Neural cell (in vitro differentiated cells): Measurements from ENCODE around the gene LHPP.

Experiments used
- POLR2AphosphoS5 ChIP-seq: IDR thresholded peaks from 2 replicates; pipeline ENCODE4 v1.6.1; 2012
- RAD21 ChIP-seq: fragments of 450-650 bp; conservative IDR thresholded peaks from 2 replicates; pipeline ENCODE4 v1.6.1; 2014; ENCODE audit warnings: antibody characterized with exemption, mild to moderate bottlenecking, moderate library complexity
- SMC3 ChIP-seq: fragments of 450-650 bp; conservative IDR thresholded peaks from 2 replicates; pipeline ENCODE4 v1.6.1; 2014; ENCODE audit warnings: antibody characterized with exemption, mild to moderate bottlenecking, moderate library complexity; ENCODE audit not compliant: poor library complexity
- TAF1 ChIP-seq: IDR thresholded peaks from 2 replicates; pipeline ENCODE4 v1.6.1; 2012; ENCODE audit warnings: low read depth
- TF ChIP-seq, protein P1 (sequence below): fragments of 450-650 bp; IDR thresholded peaks from 2 replicates; pipeline ENCODE4 v1.5.1; 2014; ENCODE audit warnings: antibody characterized with exemption, mild to moderate bottlenecking, moderate library complexity; ENCODE audit not compliant: poor library complexity, severe bottlenecking

- TF ChIP-seq, protein P1, sequence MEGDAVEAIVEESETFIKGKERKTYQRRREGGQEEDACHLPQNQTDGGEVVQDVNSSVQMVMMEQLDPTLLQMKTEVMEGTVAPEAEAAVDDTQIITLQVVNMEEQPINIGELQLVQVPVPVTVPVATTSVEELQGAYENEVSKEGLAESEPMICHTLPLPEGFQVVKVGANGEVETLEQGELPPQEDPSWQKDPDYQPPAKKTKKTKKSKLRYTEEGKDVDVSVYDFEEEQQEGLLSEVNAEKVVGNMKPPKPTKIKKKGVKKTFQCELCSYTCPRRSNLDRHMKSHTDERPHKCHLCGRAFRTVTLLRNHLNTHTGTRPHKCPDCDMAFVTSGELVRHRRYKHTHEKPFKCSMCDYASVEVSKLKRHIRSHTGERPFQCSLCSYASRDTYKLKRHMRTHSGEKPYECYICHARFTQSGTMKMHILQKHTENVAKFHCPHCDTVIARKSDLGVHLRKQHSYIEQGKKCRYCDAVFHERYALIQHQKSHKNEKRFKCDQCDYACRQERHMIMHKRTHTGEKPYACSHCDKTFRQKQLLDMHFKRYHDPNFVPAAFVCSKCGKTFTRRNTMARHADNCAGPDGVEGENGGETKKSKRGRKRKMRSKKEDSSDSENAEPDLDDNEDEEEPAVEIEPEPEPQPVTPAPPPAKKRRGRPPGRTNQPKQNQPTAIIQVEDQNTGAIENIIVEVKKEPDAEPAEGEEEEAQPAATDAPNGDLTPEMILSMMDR = no peak
- TF ChIP-seq POLR2AphosphoS5 = no peak
- no peak for TF ChIP-seq RAD21
- TF ChIP-seq SMC3 = no peak
- TF ChIP-seq TAF1 = no peak
Observed at GRCh38 chr10:124477614-124478363, 16.2 kb downstream of the LHPP start.
